HG03565 (cell line): ENCODE measurements around the gene NEK8.

Source experiments
- ATAC-seq: cut with Tn5 transposase; IDR thresholded peaks from one replicate; pipeline ENCODE4 v1.9.1; 2021; ENCODE audit warnings: mild to moderate bottlenecking, moderate library complexity; ENCODE audit not compliant: unreplicated experiment

NEK8 gene

GRCh38 chr17:28728364-28729200 lies at the start of gene NEK8:
Gene NEK8, plus strand, starts transcription at chr17:28728788. Its CDS starts 26 bp downstream, at chr17:28728814.
- ATAC-seq, result peak; percentile 27

GRCh38 chr17:28682655-28683054 lies 45.9 kb upstream of the NEK8 start:
- no peak for ATAC-seq

- ATAC-seq, result no peak
Observed at GRCh38 chr17:28684963-28685362, 43.6 kb upstream of the NEK8 start.

- no peak for ATAC-seq
Observed at GRCh38 chr17:28685366-28685765, 43.2 kb upstream of the NEK8 start.

- ATAC-seq, result no peak
Observed at GRCh38 chr17:28686296-28686695, 42.3 kb upstream of the NEK8 start.

- ATAC-seq, result no peak
Observed at GRCh38 chr17:28688481-28688880, 40.1 kb upstream of the NEK8 start.

GRCh38 chr17:28689011-28689410 lies 39.6 kb upstream of the NEK8 start:
- ATAC-seq, result no peak

GRCh38 chr17:28693869-28694268 lies 34.7 kb upstream of the NEK8 start:
- no peak for ATAC-seq

GRCh38 chr17:28698253-28698941 lies 30.2 kb upstream of the NEK8 start:
- no peak for ATAC-seq

GRCh38 chr17:28700278-28700677 lies 28.3 kb upstream of the NEK8 start:
- no peak for ATAC-seq

- no peak for ATAC-seq
Observed at GRCh38 chr17:28700830-28701492, 27.6 kb upstream of the NEK8 start.

- no peak for ATAC-seq
Observed at GRCh38 chr17:28702026-28702751, 26.4 kb upstream of the NEK8 start.

GRCh38 chr17:28702752-28703150 lies 25.8 kb upstream of the NEK8 start:
- no peak for ATAC-seq

- ATAC-seq, result no peak
Observed at GRCh38 chr17:28703552-28704218, 24.9 kb upstream of the NEK8 start.

- ATAC-seq, result no peak
Observed at GRCh38 chr17:28704219-28704858, 24.2 kb upstream of the NEK8 start.

- no peak for ATAC-seq
Observed at GRCh38 chr17:28705074-28705659, 23.4 kb upstream of the NEK8 start.

- no peak for ATAC-seq
Observed at GRCh38 chr17:28705728-28706334, 22.8 kb upstream of the NEK8 start.

- ATAC-seq, result no peak
Observed at GRCh38 chr17:28706471-28707338, 21.9 kb upstream of the NEK8 start.
